Measurements from ENCODE around the gene FBF1.

Gene FBF1

DNA sequence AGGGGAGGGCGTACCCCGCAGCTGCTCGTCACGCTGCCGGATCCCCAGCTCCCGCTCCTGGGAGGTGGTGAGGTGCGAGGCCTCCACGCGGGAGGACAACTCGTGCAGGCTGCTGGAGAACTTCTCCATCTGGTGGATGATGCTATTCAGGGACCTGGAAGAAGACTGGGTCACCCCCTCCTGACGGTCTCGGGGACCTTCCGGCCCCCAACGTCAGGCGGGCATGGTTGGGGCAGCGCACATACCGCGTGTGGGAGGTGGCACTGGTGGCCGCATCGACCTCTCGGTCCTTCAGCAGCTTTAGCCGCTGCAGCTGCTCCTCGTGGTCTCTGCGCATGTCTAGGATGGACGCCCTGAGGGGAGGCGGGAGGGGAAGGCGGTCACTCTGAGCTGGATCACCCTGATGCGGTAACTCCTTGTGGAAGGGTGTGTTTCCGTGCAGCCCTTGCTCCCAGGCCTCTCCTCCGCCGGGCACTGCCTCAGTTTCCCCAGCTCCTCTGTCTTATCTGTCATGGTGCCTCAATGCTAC is 22.9 kb downstream of the FBF1 start:
- no peak for DNase-seq (ENCODE audit: low read depth in 1 of 2, low spot score in 1 of 2)

DNA sequence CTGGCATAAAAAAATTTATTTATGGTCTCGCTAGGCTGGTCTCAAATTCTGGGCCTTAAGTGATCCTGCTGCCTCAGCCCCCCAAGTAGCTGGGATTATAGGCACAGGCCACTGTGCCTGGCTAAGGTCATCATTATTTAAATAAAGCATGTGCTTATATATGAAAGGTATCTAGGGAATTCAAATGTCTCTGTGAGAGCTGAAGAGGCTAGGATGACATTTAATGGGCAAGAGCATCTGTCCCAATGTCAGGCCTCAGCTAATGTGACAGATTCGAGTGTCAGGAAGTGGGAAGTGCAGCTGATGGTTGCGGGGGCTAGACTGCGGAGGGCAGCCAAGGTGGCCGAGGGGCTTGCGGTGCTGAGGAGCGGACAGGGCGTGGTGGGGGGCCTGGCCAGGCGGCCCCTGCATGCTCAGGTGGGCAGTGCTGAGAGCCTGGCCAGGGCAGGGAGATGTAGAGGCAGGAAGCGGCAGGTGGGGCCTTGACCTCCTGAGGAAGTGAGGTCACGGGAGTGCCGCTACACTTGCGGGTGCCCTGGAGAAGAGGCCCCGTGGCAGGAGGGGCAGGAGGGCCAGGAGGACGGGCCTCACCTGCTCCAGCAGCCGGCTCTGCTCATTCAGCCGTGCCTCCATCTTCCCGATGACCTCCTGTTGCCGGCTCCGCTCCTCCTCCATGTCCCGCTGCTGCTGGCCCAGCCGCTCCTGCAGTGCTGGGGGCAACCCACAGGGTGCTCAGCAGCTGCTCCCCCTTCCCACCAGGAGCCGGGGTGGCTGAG is 23.5 kb downstream of the FBF1 start:
- no peak for DNase-seq (ENCODE audit: low read depth in 1 of 2, low spot score in 1 of 2)

DNA sequence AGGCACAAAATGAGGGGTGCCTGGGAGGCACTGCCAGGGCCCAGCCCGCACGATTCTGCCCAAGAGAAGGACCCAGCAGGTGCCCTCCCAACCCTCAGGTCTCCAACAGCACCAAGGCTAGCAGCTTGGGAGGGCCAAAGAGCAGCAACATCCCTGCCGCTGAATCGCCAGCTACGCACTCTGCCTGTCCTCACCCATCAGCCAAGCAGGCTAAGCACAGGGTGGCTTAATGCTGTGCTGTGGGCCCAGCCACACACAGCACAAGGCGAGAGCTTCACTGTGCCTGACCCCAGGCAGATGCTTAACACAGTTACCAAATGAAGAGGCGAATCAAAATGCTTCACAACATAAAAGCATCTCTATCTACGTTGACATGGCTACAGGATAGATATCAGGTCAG is 25.6 kb downstream of the FBF1 start:
- no peak for DNase-seq (ENCODE audit: low read depth in 1 of 2, low spot score in 1 of 2)

DNA sequence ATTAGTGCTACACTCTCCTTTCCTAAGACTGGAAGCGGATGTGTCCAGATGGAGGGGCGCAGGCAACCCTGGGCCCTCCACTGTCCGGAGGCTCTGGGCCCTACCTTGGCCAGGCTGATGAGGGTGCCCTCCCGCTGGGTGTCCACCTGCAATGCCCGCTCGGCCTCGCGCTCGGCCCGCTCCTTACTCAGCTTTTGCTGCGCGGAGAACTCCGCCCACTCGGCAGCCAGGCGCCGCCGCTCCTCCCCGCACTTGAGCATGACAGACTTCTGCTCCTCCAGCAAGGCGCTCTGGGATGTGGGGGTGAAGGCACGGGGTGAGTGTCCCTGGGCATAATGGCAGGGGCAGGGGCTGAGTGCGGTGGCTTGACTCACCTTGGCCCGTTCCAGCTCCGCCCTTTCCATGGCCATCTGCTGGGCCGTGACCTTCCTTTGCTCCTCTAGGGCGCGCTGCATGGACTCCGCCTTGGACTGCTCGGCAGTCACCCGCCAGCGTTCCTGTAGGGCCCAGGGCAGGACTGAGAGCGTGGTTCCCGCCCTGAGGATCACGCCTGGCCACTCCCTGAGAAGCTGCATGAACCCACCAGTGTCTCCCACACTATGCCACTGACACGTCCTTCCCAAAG is 26.1 kb downstream of the FBF1 start:
- no peak for DNase-seq (ENCODE audit: low read depth in 1 of 2, low spot score in 1 of 2)

DNA sequence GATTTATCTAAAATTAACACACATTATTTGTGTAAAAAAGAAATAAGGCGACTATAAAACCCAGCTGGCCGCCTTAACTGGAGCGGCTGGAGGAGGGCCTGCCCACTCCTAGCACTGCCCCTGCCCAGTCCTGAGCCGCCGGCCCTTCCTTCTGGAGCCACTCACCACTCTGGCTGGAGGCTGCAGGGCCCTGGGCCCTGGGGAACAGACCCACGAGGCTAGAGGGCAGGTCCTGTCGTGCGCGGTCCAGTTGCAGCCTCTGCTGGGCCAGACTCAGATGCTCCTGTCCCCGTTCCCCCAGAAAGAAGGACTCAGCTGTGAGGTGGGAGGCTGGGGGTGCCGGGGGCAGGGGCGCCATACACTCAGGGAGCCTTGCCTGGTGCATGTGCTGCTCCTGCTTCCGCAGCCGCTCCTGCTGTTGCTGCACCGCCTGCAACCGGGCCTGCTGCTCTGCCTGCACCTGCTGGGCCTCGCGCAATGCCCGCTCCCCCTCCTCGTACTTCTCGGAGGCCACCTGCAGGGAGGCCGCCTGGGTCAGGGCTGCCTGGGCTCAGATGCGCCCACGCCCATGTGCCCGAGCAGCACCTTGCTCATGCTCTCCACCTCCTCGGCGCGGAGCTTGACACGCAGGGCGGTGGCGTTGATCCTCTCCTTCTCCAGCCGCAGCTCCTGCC is 27.2 kb downstream of the FBF1 start:
- no peak for DNase-seq (ENCODE audit: low read depth in 1 of 2, low spot score in 1 of 2)

DNA sequence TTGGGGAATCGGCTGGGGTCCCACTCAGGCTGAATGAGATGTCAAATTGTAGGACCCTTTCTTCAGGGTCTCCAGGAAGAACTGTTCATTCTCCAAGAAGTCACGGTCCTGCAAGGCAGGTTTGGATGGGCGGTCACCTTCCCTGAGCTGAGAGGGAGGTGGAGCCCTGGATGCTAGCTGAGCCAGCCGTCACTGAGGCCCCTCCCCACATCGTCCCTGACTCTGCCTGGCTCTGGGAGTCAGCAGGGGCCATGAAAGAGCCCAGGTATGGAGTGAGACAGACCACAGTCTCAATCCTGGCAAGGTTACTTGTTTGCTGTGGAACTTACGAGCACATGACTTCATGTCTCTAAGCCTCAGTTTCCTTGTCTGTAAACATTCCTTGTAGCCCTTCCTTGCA is 30.1 kb downstream of the FBF1 start:
- DNase-seq (ENCODE audit: low read depth in 1 of 2, low spot score in 1 of 2): no peak

DNA sequence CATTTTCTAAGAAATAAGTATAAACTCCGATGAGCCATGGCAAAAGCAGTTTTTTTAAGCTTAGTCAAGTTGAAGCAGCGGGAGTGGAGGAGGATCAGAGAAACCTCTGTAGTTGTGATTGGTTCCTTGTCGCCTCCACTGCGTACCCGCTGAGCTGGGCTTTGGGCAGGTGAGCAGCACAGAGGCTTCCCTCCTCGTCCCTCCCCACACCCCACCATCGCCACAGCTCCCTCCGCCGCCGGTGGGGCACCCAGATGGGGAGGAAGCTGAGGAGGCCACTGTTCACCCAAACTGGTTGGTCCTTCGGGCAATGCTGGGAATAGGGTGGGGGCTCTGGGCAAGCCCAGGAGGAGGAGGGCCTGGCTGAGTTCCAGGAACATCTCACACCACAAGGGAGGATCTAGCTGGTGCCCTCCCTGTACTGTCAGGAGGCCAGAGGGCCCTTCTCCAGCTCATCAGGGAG is 31.0 kb downstream of the FBF1 start:
- no peak for DNase-seq (ENCODE audit: low read depth in 1 of 2, low spot score in 1 of 2)

DNA sequence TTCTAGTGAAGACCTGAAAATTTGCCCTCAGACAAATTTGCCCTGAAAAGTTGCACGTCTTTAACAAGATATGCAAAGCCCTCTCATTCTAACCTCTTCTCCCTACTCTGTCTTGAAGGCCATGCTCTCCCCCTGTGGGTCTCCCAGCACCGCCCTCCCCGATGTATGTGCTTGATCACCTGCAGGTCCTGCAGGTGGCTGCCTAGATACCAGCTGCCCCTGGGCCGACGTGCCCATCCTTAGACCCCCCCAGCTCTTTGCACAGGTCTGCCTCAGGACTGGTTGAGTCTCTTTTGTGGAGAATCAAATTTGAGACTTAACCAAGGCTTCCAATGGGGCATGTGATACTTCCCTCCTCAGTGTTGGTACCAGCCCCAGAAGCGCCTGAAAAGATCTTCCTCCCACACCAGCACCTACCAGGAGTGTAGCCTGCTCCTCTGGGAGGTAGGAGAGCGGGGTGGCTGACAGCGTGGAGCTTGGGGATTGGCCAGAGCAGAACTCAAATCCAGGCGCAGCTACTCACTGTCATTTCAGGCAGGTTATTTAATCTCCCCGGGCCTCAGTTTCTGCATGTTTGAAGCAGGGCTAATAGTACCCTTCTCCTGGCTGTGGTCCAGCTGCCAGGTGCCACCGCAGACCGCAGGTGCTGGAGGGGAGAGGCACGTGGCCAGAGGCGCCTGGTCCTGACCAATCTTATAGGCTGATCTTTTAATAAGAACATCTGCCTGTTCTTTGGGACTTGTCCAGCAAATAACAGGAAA is 31.6 kb downstream of the FBF1 start:
- no peak for DNase-seq (ENCODE audit: low read depth in 1 of 2, low spot score in 1 of 2)

DNA sequence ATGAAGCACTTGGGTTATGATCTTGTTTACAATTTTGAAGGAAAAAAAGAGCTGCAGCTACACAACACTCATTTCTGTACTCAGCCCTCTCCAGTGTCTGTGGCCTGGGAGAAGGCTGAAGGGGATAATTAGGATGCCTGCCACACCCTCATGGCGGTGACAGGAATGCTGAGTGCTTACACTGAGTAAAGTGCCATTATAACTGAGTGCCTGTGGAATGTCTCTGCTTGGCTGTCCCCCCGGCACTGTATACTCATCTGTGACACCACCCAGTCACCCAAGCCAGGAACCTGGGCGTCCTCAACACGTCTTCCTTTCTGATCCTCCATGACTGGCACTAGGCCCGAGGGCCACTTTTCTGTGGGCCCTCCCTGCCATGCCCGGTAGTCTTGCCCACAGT is 32.6 kb downstream of the FBF1 start:
- DNase-seq (ENCODE audit: low read depth in 1 of 2, low spot score in 1 of 2): no peak

DNA sequence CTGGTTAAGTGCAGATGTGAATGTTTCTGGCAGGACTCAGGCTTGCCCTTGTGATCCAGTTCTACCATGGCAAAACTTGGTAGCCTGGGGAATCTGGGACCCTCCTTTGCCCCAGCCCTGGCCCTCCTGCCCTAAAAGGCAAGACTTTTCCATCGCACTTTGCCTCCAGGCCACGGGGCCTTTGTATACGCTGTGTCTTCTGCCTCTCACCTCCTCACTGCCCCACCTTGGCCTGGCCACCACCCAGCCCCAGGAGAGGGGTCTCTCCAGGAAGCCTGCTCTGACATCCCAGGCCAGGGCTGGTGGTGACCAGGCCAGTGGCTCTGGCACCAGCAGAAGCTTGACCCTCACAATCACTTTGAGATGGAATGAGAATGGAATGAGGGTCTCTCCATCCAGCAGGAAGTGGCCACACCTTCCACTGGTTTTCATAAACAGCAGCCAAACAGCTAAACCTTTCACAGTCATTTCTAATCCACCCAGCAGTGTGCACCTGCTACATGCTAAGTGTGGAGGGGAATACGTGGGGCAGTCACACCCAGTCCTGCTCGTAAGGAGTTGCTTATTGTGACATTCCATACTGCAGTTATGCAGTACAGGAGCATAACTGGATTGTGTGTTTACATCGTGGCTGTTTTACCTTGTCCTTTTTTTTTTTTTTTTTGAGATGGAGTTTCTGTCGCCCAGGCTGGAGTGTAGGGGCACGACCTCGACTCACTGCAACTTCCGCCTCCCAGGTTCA is 34.5 kb downstream of the FBF1 start:
- DNase-seq (ENCODE audit: low read depth in 1 of 2, low spot score in 1 of 2): no peak

DNA sequence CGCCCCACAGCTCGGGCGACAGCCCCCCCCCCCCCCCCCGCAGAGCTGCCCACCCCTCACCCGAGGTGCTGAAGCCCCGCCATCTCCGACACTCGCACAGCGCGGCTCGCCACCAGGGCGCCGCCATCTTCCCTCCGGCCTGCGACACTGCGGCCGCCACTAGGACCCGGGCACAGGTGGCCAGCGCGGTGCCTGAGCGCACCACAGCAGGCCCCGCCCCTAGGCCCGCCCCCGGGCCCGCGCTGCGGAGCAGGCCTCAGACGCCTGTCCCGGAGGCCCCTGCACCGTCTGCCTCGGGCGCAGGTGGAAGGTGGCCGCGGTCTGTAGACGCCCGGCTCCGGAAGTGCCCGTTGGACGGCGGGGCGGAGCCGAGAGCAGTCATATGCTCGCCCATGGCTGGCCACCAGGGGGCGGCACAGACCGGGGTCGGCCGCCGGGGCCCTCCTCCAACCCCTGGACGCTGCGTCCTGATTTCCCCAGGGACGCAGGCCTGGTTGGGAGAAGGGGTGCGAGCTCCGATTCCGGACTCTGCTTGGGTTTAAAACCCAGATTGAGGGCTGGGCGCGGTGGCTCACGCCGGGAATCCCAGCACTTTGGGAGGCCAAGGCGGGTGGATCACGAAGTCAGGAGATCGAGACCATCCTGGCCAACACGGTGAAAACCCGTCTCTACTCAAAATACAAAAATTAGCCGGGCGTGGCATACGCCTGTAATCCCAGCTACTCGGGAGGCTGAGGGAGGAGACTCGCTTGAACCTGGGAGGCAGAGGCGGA is 35.9 kb downstream of the FBF1 start, which contains the start of gene MRPL38:
Gene MRPL38 (minus strand): TSS at position 136 of the 773 bp plus-strand sequence. CDS start 9 bp downstream, at position 127.
- DNase-seq (ENCODE audit: low read depth in 1 of 2, low spot score in 1 of 2): peak; percentile 89 to 93

DNA sequence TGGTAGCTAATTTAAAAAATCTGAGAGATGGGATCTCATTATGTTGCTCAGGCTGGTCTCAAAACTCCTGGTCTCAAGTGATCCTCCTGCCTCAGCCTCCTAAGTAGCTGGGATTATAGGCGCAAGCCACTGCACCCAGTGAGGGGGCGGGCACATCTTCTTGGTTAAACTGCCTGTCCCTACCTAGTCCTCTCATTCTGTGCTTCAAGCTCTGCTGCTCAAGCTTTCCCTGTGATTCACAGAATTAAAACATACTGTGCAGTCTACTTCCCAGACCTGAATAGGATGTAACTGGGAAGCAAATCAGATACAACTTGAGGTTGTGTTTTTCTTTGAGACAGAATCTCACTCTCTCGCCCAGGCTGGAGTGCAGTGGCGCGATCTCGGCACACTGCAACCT is 38.4 kb downstream of the FBF1 start:
- DNase-seq (ENCODE audit: low read depth in 1 of 2, low spot score in 1 of 2): no peak

DNA sequence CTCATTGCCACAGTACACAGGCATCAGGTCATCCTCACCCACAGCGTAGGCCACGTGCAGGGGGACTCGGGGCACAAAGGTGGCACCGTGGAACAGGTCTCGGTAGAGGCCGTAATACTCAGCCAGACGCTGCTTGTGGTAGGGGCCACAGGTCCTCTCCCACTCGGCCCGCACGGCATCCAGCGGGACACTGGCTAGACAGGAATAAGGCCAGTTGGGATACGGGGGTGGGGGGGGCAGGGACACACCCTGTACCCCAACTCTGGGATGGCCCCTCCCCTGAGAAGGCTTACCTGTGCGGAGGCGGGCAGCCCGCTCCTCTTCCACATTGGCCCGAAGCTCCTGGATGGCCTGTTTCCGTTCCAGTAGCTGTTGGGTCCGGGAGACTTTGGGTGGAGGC is 39.1 kb downstream of the FBF1 start:
- DNase-seq (ENCODE audit: low read depth in 1 of 2, low spot score in 1 of 2): no peak

DNA sequence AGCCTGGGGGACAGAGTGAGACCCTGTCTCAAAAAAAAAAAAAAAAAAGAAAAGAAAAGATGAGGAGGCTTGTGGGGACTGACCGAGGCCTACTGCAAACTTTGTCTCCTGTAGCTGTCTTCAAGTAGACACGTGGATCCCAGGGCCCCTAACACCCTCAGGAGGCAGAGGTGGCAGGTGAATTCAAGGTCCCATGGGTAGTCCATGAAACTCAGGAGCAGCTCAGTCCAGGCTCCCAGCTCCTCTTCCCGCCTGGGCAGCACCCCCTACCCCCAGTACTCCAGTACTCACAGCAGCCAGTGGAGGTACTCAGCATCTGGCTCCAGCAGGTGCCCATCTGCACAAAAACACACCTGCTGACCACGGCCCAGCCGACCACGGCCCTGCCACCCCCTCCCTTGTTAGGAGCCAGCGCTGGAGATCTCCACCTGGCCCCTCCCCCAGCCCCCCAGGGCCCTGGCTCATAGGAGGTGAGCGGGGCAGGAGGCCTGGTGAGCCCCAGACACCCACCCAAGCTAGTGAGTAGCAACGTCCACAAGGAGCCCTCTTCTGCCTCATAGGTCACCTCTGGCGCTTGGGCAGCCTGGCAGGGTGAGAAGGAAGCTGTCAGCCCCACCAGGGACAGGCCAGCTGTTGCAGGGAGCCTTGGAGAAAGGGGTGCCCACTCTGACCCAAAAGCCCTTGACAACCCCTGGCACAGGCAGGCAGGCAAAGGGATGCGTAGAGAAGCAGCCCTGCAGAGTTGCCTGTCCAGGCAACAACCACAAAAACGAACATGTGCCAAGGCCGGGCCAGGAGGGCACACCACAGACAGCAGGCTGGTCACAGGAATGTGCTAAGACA is 39.9 kb downstream of the FBF1 start:
- DNase-seq (ENCODE audit: low read depth in 1 of 2, low spot score in 1 of 2): no peak

DNA sequence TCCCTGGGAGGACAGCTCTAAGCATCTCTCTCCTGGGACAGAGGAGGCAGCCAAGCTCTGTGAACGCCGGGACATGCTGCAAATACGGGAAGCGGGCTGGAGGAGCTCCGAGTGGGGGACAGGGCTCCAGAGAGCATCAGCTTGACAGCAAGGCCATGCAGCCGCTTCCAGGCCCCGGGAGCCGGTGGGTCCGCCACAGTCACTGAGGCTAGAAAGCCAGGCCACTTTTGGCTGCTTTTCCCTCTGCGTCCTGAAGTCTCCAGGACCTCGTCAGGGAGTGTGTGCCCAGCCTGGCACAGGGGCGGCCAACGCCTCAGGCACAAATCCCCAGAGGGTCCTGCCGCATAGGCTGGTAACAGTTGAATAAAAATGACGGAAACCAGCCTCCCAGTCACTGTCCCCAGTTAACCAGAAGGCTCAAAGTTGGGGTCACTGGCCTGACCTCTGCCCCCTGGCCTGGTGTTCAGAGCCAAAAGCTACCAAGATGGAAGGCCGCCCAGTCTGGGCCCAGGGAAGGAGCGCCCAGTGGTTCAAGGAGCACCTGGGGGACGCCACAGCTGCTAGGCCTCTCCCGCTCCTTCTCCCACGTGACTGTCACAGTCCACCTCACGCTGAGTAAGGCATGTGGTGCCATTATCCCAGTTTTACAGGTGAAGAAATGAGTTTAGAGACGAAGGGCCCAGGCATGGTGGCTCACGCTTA is 40.9 kb downstream of the FBF1 start:
- DNase-seq (ENCODE audit: low read depth in 1 of 2, low spot score in 1 of 2): no peak

DNA sequence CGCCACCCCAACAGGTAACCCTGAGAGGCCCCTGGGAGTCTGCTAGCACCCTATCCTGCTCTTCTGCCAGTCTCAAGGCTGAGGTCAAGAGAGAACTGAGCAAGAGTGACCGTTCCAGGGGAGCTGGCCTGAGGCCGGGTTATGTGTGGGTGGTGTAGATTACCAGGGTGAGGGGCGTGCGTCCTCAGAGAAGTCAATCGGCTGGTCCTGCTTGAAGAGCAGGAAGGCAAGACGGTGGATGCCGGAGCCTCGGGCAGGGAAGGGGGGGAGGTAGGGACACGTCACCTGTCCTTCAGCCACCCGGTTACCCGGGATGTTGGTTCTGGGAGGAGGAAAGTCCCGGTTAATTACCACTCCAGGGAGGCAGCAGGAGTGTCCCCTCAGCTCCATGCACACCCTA is 41.5 kb downstream of the FBF1 start:
- DNase-seq (ENCODE audit: low read depth in 1 of 2, low spot score in 1 of 2): no peak

DNA sequence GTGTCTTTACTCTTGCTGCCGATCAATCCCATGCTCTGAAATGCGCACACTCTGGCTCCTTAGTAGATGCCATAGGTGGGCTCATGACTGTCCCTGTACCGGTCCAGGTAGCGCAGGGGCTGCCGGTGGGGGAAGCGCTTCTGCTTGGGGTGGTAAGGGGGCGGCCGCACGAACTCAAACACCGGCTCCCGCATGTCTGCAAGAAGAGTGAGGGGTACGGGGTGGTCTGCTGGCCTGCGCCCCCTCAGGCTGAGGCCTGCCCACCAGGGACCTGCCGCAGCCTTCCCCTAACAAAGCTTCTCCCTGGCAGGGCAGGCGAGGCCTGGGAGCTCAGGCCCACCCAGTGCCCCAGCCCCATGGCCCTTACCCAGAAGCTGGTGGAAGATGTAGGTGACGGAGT is 42.1 kb downstream of the FBF1 start:
- DNase-seq (ENCODE audit: low read depth in 1 of 2, low spot score in 1 of 2): no peak

DNA sequence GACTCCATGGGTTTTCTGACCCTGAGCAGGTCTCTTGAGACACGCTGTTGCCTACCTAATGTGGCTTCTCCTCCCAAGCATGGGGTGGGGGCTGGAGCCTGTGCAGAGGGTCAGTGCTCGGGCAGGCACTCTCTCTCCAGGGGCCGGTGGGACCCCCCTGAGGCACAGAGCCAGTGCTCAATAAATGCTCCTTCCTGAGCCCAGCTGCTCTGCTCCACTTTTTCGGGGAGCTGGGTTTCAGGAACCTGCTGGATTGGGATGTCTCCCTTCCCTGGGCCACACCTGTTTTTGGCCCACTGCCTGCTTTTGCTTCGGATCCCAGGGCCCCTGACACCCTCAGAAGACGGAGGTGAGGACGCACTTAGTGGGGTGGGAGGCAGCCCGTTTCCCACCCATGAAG is 42.8 kb downstream of the FBF1 start:
- no peak for DNase-seq (ENCODE audit: low read depth in 1 of 2, low spot score in 1 of 2)
